Pancreas (tissue), 10 donors: ENCODE results near the gene ADAMTS9. TPM values are rescaled to one million over a fixed set of nuclear protein-coding genes. Genes with fewer than 3 reads are reported as not detected.

ENCODE experiments used
- ATAC-seq, 4 donors: fragments of 200-7000 bp; cut with Tn5 transposase; one replicate each; pipeline versions ENCODE4 v1.8.0 to v1.9.1; 2020; ENCODE audit warnings: mild to moderate bottlenecking in 4 of 4, moderate library complexity in 4 of 4
- DNase-seq, 6 donors: peaks; one replicate each; pipeline ENCODE4 v3.0.0-alpha.2; 2020
- FAIRE-seq: peaks from 2 replicates; lab custom pipeline; 2012; peaks lifted over from hg19 to GRCh38; lab: Jason Lieb, UNC
- H3K27ac ChIP-seq, 4 donors: fragments of 200-600 bp; sonication (generic); 1 replicate in 3 of 4; 2 replicates in 1 of 4; pipeline versions ENCODE4 v1.5.0 to v1.8.0; 2020
- H3K27me3 ChIP-seq, 4 donors: fragments of 200-600 bp; one replicate each; pipeline ENCODE4 v1.8.0; 2021
- H3K36me3 ChIP-seq, 3 donors: fragments of 200-600 bp; sonication (generic) in 1 of 3; one replicate each; pipeline versions ENCODE4 v1.5.0 to v1.8.0; 2020 to 2021
- H3K4me1 ChIP-seq, 3 donors: fragments of 200-600 bp; one replicate each; pipeline ENCODE4 v1.8.0; 2021
- H3K4me3 ChIP-seq, 4 donors: fragments of 200-600 bp; sonication (generic) in 2 of 4; one replicate each; pipeline versions ENCODE4 v1.5.0 to v1.8.0; 2020 to 2021
- H3K9me3 ChIP-seq, 4 donors: fragments of 200-600 bp; one replicate each; pipeline ENCODE4 v1.8.0; 2021
- CTCF ChIP-seq, 4 donors: fragments of 200-600 bp; sonication (generic) in 3 of 4; IDR thresholded peaks; one replicate each; pipeline versions ENCODE4 v1.5.0 to v1.8.0; 2021; ENCODE audit warnings: antibody characterized with exemption in 4 of 4
- WGBS, 2 donors: extraction: QIAGEN DNeasy Blood & Tissue Kit; methylation state at CpG; one replicate each; pipeline ENCODE4 v1.1.7; 2013; 5-methylcytosine and 5-hydroxymethylcytosine counted together
- intact Hi-C, 3 donors: fragments of 100-400 bp; cut with DNase I; formaldehyde crosslinking; loops; one replicate each; pipeline versions ENCODE4 v1.11.1 to v1.14.2; 2022
- polyA plus RNA-seq, 2 donors: library from polyadenylated mRNA; stranded (reverse); fragments of 200-250 nt; gene quantifications; one replicate each; pipeline ENCODE4 v1.2.3, GENCODE V29; 2013
- total RNA-seq, 6 donors: library from RNA; stranded (reverse); fragmentation: NEBNext Ultra II Directional in 4 of 6; extraction: Animal tissue kit (Norgen Biotek cat#: 25700) in 4 of 6; gene quantifications; one replicate each; pipeline versions ENCODE4 v1.2.1 to v1.2.4, GENCODE V29; 2021 to 2023
- donor health status: healthy with polysubstance abuse.
- donor health status: DM: no; HTN: no; CAD: no; lungs with moderate emphysema.
- donor health status: DM: no; HTN: no; CAD: no.
- donor health status: control.
- donor health status: control.
- donor health status: Bipolar disorder and iron deficiency.
- donor health status: DM: yes; HTN: yes; CAD: no.
- donor health status: DM: no; HTN: no; CAD: no.
- donor health status: DM: no; HTN: no; CAD: no.
- donor health status: DM: yes; HTN: yes; CAD: no.

ADAMTS9 gene
- total and polyA plus RNA-seq, 8 donors = 11.4 to 34.7 (median 16.2) TPM

GRCh38 chr3:64494526-64494925 is 193.3 kb downstream of the ADAMTS9 start:
- no peak for FAIRE-seq
- no peak for ATAC-seq
- intact Hi-C loops = no loop called here
- Histone ChIP-seq H3K9me3 (no peaks in the 10 kb centered on the region), H3K4me1 (no peaks in the 10 kb centered on the region), H3K27ac (no peak overlapping the region), H3K36me3 (no peaks in the 10 kb centered on the region), H3K27me3 (no peaks in the 10 kb centered on the region), H3K4me3 (no peak overlapping the region)
- no peak for DNase-seq
- TF ChIP-seq CTCF (IDR thresholded peaks at IDR 0.05) = no peak
- WGBS, 2 donors = 90 to 93% methylated on average over 2 of the region's 2 CpGs

GRCh38 chr3:64493149-64493548 is 194.7 kb downstream of the ADAMTS9 start:
- TF ChIP-seq CTCF (IDR thresholded peaks at IDR 0.05) = no peak
- no peak overlapping the region for H3K4me3 ChIP-seq
- H3K27ac ChIP-seq = no peak overlapping the region
- DNase-seq (no peak), FAIRE-seq (no peak), ATAC-seq (no peak)
- 79 to 82% methylated on average over 2 of the region's 2 CpGs for WGBS, 2 donors
- intact Hi-C loops = no loop called here
- no peaks in the 10 kb centered on the region for H3K9me3 ChIP-seq
- H3K36me3 ChIP-seq = no peaks in the 10 kb centered on the region
- H3K27me3 ChIP-seq = no peaks in the 10 kb centered on the region
- no peaks in the 10 kb centered on the region for H3K4me1 ChIP-seq

DNA sequence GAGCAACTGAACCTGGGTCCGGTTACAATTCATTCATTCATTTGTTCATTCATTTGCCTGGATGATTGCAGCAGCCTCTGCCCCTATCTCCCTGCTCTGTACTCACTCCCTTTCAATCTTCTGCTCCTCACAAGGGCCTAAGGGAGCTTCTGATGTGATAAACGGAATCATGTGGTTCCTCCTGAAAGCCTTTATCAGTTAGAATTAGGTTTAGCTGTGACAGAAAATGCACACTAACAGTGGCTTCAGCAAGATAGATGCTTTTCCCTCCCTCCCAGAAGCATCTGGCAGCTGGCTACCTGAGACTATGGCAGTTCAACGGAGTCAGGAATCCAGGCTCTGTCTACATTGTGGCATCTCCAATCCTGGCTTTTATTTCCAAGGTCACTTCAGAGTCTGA is 196.0 kb downstream of the ADAMTS9 start:
- DNase-seq = no peak
- 77 to 79% methylated on average over 3 of the region's 3 CpGs for WGBS, 2 donors
- no peak for FAIRE-seq
- no peak for ATAC-seq
- Histone ChIP-seq H3K27me3 (no peaks in the 10 kb centered on the region), H3K36me3 (no peaks in the 10 kb centered on the region), H3K4me1 (no peaks in the 10 kb centered on the region), H3K27ac (no peak overlapping the region), H3K4me3 (no peak overlapping the region), H3K9me3 (no peaks in the 10 kb centered on the region)
- intact Hi-C loops = no loop called here
- no peak for TF ChIP-seq CTCF (IDR thresholded peaks at IDR 0.05)

- H3K4me1 ChIP-seq = no peaks in the 10 kb centered on the region
- H3K9me3 ChIP-seq = no peaks in the 10 kb centered on the region
- no peak overlapping the region for H3K27ac ChIP-seq
- ATAC-seq (peak in 1 of 4 donors; percentile 10), DNase-seq (no peak), FAIRE-seq (no peak)
- TF ChIP-seq CTCF (IDR thresholded peaks at IDR 0.05) = no peak
- no peaks in the 10 kb centered on the region for H3K27me3 ChIP-seq
- no peak overlapping the region for H3K4me3 ChIP-seq
- intact Hi-C loops = no loop called here
- 63 to 69% methylated on average over 6 of the region's 6 CpGs for WGBS, 2 donors
- no peaks in the 10 kb centered on the region for H3K36me3 ChIP-seq
Measured at GRCh38 chr3:64490180-64490724, 197.5 kb downstream of the ADAMTS9 start.

GRCh38 chr3:64489361-64490044 is 198.3 kb downstream of the ADAMTS9 start:
- Histone ChIP-seq H3K36me3 (no peaks in the 10 kb centered on the region), H3K4me3 (peak overlapping the region in 1 of 4 donors; percentile 22), H3K27ac (no peak overlapping the region), H3K9me3 (no peaks in the 10 kb centered on the region), H3K4me1 (no peaks in the 10 kb centered on the region), H3K27me3 (no peaks in the 10 kb centered on the region)
- WGBS, 2 donors = 24 to 29% methylated on average over 22 to 23 of the region's 23 CpGs
- peak; percentile 78 to 87 (median 84) for ATAC-seq
- peak; percentile 50 to 68 (median 62) for DNase-seq
- TF ChIP-seq CTCF (IDR thresholded peaks at IDR 0.05) = no peak
- no peak for FAIRE-seq
- intact Hi-C loops = loop anchor here in 1 of 3 donors (5.0 kb wide), 1 partner anchor 462 kb away; no protein-coding TSS in a partner anchor
